Keratinocyte (primary cell): ENCODE measurements around the gene RHCG. TPM values are rescaled to one million over a fixed set of nuclear protein-coding genes. Genes with fewer than 3 reads are reported as not detected.

ENCODE experiments used
- DNase-seq: peaks from one replicate; pipeline ENCODE4 v3.0.0-alpha.2; 2011; ENCODE audit warnings: low read depth, missing footprints, low spot score
- FAIRE-seq: peaks from 2 replicates; lab custom pipeline; 2011; peaks lifted over from hg19 to GRCh38; lab: Jason Lieb, UNC
- H2AFZ ChIP-seq: 2 replicates; pipeline ENCODE4 v1.6.0; 2012; ENCODE audit warnings: low read length, control low read depth, inconsistent platforms; ENCODE audit not compliant: control insufficient read depth
- H3K27ac ChIP-seq: 2 replicates; pipeline ENCODE4 v1.5.1; 2011; ENCODE audit warnings: low read length; ENCODE audit not compliant: control insufficient read depth, insufficient read depth
- H3K27me3 ChIP-seq: 3 replicates; pipeline ENCODE4 v1.6.0; 2011; ENCODE audit warnings: low read length; ENCODE audit not compliant: control insufficient read depth, insufficient read depth; ENCODE audit errors: extremely low read depth
- H3K36me3 ChIP-seq, 2 experiments: 2 replicates in 1 of 2; 3 replicates in 1 of 2; pipeline ENCODE4 v1.5.1; 2011; ENCODE audit warnings: low read length in 2 of 2, mild to moderate bottlenecking in 1 of 2; ENCODE audit not compliant: control insufficient read depth in 2 of 2, insufficient read depth in 2 of 2; ENCODE audit errors: extremely low read depth in 1 of 2
- H3K4me1 ChIP-seq: 3 replicates; pipeline ENCODE4 v1.5.1; 2011; ENCODE audit warnings: low read length; ENCODE audit not compliant: control insufficient read depth, insufficient read depth; ENCODE audit errors: extremely low read depth
- H3K4me2 ChIP-seq: 3 replicates; pipeline ENCODE4 v1.6.0; 2011; ENCODE audit warnings: low read depth, low read length; ENCODE audit not compliant: control insufficient read depth, insufficient read depth; ENCODE audit errors: extremely low read depth
- H3K4me3 ChIP-seq, 3 experiments: fragments of 200-600 bp in 1 of 3; sonication (generic) in 1 of 3; 2 replicates in 2 of 3; 3 replicates in 1 of 3; pipeline ENCODE4 v1.5.1; 2011 to 2016; ENCODE audit warnings: low read length in 3 of 3, mild to moderate bottlenecking in 3 of 3, control low read depth in 2 of 3, inconsistent platforms in 1 of 3, low read depth in 1 of 3, mixed read lengths in 1 of 3, mixed run types in 1 of 3, moderate library complexity in 1 of 3; ENCODE audit not compliant: control insufficient read depth in 2 of 3, insufficient read depth in 2 of 3; ENCODE audit errors: extremely low read depth in 1 of 3
- H3K79me2 ChIP-seq: 2 replicates; pipeline ENCODE4 v1.6.0; 2012; ENCODE audit warnings: low read length; ENCODE audit not compliant: control insufficient read depth, insufficient read depth
- H3K9ac ChIP-seq: 3 replicates; pipeline ENCODE4 v1.6.0; 2011; ENCODE audit warnings: low read length; ENCODE audit not compliant: control insufficient read depth, insufficient read depth; ENCODE audit errors: extremely low read depth
- H3K9me1 ChIP-seq: 3 replicates; pipeline ENCODE4 v1.6.0; 2011; ENCODE audit warnings: low read length; ENCODE audit not compliant: control insufficient read depth, insufficient read depth; ENCODE audit errors: extremely low read depth
- H3K9me3 ChIP-seq: 2 replicates; pipeline ENCODE4 v1.5.1; 2012; ENCODE audit warnings: low read depth, low read length; ENCODE audit not compliant: control insufficient read depth
- H4K20me1 ChIP-seq: 3 replicates; pipeline ENCODE4 v1.6.0; 2011; ENCODE audit warnings: low read length; ENCODE audit not compliant: control insufficient read depth, insufficient read depth; ENCODE audit errors: extremely low read depth
- EZH2 ChIP-seq: IDR thresholded peaks from one replicate; pipeline ENCODE4 v1.6.1; 2012; ENCODE audit warnings: inconsistent platforms, mild to moderate bottlenecking, low read length, moderate library complexity
- dilution Hi-C: fragments of 300-500 bp; cut with MboI; formaldehyde crosslinking; loops from one replicate; pipeline ENCODE4 v1.7.0; 2020; ENCODE audit warnings: low sequenced_read_pairs; ENCODE audit not compliant: extremely low pct_ligation_motif_present
- polyA plus RNA-seq, 5 experiments: library from polyadenylated mRNA; depleted of rRNA in 3 of 5; stranded (reverse) in 3 of 5; stranded (forward) in 1 of 5; unstranded in 1 of 5; fragments of >200 nt; gene quantifications; 1 replicate in 1 of 5; 2 replicates in 3 of 5; 3 replicates in 1 of 5; pipeline versions ENCODE4 v1.2.1 to v1.2.3, GENCODE V29; 2011 to 2012; ENCODE audit warnings: missing spikeins in 2 of 5, low read depth in 1 of 5, low replicate concordance in 1 of 5
- TF ChIP-seq, protein P1 (sequence below), 3 experiments: IDR thresholded peaks in 1 of 3; conservative IDR thresholded peaks in 1 of 3; optimal IDR thresholded peaks in 1 of 3; 2 replicates in 2 of 3; 3 replicates in 1 of 3; pipeline versions ENCODE3 to v1.5.1; 2011; ENCODE audit warnings: low read length in 3 of 3, mild to moderate bottlenecking in 3 of 3, moderate library complexity in 2 of 3, control low read depth in 1 of 3, inconsistent platforms in 1 of 3; ENCODE audit not compliant: insufficient read depth in 2 of 3; ENCODE audit errors: extremely low read depth in 1 of 3

Gene RHCG
- polyA plus RNA-seq, 1 donor (not counting 4 experiments of a cell fraction or from before 2014, with no cell fraction given), result 6.9 TPM

- no peak overlapping the region for H2AFZ ChIP-seq
- no peaks in the 10 kb centered on the region for H3K4me1 ChIP-seq
- H3K27ac ChIP-seq, result no peak overlapping the region
- H3K9ac ChIP-seq, result no peak overlapping the region
- H3K36me3 ChIP-seq, result no peaks in the 10 kb centered on the region
- no peaks in the 10 kb centered on the region for H4K20me1 ChIP-seq
- H3K9me1 ChIP-seq, result no peaks in the 10 kb centered on the region
- DNase-seq (no peak), FAIRE-seq (no peak)
- H3K9me3 ChIP-seq, result peaks cover 4% of the 10 kb centered on the region
- TF ChIP-seq, protein P1, sequence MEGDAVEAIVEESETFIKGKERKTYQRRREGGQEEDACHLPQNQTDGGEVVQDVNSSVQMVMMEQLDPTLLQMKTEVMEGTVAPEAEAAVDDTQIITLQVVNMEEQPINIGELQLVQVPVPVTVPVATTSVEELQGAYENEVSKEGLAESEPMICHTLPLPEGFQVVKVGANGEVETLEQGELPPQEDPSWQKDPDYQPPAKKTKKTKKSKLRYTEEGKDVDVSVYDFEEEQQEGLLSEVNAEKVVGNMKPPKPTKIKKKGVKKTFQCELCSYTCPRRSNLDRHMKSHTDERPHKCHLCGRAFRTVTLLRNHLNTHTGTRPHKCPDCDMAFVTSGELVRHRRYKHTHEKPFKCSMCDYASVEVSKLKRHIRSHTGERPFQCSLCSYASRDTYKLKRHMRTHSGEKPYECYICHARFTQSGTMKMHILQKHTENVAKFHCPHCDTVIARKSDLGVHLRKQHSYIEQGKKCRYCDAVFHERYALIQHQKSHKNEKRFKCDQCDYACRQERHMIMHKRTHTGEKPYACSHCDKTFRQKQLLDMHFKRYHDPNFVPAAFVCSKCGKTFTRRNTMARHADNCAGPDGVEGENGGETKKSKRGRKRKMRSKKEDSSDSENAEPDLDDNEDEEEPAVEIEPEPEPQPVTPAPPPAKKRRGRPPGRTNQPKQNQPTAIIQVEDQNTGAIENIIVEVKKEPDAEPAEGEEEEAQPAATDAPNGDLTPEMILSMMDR (optimal IDR thresholded peaks at IDR 0.05 in 1 of 3, IDR thresholded peaks at IDR 0.05 in 1 of 3, conservative IDR thresholded peaks at IDR 0.05 in 1 of 3; ENCODE audit: extremely low read depth in 1 of 3, insufficient read depth in 2 of 3, low read length in 3 of 3), result no peak
- TF ChIP-seq EZH2, result no peak
- no peaks in the 10 kb centered on the region for H3K27me3 ChIP-seq
- no peak overlapping the region for H3K4me3 ChIP-seq
- no peaks in the 10 kb centered on the region for H3K79me2 ChIP-seq
- dilution Hi-C loops, result no loop called here
- H3K4me2 ChIP-seq, result no peak overlapping the region
Observed at GRCh38 chr15:89524184-89524583, 27.8 kb upstream of the RHCG start.

- Histone ChIP-seq H3K79me2 (no peaks in the 10 kb centered on the region), H3K4me1 (no peaks in the 10 kb centered on the region), H3K9ac (no peak overlapping the region), H3K27ac (no peak overlapping the region), H3K27me3 (no peaks in the 10 kb centered on the region), H3K4me3 (no peak overlapping the region), H3K36me3 (no peaks in the 10 kb centered on the region), H3K4me2 (no peak overlapping the region), H3K9me3 (peaks cover 4% of the 10 kb centered on the region), H4K20me1 (no peaks in the 10 kb centered on the region), H2AFZ (no peak overlapping the region), H3K9me1 (no peaks in the 10 kb centered on the region)
- FAIRE-seq, result no peak
- dilution Hi-C loops, result no loop called here
- TF ChIP-seq, protein P1 (optimal IDR thresholded peaks at IDR 0.05 in 1 of 3, IDR thresholded peaks at IDR 0.05 in 1 of 3, conservative IDR thresholded peaks at IDR 0.05 in 1 of 3; ENCODE audit: extremely low read depth in 1 of 3, insufficient read depth in 2 of 3, low read length in 3 of 3), result no peak
- no peak for TF ChIP-seq EZH2
- DNase-seq, result no peak
Observed at GRCh38 chr15:89523101-89523500, 26.7 kb upstream of the RHCG start.
